ENCODE measurements around the gene YJU2.
"Not testable (repeated sequence)": the region's sequence is repeated elsewhere in the genome, so short reads cannot be mapped to it uniquely, and the experiment has no call there.

YJU2 gene

DNA sequence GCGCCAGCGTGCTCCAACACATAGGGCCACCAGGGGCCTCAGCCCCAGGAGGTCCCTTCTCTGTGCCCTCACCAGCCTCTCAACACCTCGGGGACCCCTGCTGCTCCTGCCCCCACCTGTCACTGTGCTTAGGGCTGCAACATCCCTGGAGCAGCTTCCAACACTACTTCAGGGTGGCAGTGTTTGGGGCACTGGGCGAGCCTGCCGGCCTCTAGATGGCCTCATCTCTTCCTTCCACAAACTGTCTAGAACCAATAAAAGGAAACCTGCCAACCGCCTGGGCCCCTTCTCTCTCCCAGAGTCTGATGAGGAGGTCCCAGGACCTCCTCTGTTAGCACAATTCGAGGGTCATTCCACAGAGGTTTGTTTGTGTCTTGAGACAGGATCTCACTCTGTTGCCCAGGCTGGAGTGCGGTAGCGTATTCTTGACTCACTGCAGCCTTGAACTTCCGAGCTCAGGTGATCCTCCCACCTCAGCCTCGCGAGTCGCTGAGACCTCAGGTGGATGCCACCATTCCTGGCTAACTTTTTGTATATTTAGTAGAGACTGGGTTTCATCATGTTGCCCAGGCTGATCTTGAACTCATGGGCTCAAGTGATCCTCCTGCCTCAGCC lies 22.0 kb downstream of the YJU2 start:
- no peak for DNase-seq

DNA sequence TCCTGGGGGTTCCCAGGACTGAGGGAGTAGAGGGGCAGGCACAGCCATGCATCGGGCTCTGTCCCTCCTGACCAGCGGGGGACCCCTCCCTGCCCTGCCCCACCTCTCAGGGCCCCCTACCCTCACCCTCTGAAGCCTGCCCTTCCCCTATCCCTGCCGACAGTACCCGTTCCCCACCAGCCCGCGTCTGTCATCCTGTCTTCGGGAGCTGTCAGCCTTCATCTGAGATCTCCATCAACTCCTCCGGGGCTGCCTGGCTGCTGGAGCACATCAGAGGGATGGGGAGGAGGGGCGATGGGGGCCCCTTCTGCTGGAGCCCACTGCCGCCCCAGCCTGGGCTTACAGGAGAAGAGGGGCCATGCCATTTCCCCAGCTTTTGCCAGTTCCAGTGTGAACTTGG lies 26.0 kb downstream of the YJU2 start:
- DNase-seq, result no peak

DNA sequence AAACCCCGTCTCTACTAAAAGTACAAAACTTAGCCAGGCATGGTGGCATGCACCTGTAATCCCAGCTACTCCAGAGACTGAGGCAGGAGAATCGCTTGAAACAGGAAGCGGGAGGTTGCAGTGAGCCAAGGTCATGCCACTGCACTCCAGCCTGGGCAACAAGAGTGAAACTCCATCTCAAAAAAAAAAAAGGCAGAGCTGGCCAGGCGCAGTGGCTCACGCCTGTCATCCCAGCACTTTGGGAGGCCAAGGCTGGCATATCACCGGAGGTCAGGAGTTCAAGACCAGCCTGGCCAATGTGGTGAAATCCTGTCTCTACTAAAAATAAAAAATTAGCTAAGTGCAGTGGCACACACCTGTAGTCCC lies 27.4 kb downstream of the YJU2 start:
- DNase-seq, result not testable (repeated sequence)

DNA sequence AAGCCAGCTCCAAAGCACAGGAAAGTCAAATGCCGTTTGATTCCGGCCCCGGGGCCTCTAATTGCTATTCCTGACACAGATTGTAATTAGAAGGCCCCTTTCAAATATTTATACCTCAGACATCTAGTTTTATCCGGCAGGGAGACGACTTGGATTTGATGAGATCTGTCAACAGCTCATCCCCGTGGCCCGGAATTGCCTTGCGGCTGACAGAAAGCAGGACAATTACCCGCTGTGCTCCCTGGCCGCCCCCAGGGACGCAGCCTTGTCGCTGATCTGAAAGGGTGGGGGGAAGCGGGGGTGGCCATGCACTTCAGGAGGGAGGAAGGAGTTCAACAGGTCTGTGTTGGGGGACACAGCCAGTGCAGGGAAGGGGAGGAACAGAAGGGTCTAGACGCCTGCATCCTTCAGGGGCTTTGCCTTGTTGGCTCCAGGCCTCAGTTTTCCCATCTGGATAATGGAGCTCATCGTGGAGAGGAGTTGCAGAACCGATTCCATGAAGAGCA lies 30.4 kb downstream of the YJU2 start:
- no peak for DNase-seq

DNA sequence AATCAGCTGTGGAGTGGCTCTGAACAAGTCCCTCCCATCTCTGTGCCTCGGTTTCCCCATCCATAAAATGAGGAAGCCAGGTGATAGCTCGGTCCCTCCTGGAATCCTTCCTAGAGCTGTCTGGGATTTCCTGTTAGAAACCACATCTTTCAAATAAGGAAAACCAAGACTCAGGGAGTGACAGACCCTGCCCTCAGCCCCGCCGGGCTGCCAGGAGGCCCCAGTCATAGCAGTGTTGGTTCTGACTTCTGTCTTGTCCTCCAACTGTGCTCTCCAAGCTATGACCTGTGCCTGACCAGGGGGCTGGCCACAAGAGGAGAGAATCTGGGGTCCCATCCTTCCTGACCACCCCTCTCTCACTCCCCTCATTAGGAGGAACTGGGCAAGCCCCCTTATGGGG lies 31.1 kb downstream of the YJU2 start:
- DNase-seq, result no peak

DNA sequence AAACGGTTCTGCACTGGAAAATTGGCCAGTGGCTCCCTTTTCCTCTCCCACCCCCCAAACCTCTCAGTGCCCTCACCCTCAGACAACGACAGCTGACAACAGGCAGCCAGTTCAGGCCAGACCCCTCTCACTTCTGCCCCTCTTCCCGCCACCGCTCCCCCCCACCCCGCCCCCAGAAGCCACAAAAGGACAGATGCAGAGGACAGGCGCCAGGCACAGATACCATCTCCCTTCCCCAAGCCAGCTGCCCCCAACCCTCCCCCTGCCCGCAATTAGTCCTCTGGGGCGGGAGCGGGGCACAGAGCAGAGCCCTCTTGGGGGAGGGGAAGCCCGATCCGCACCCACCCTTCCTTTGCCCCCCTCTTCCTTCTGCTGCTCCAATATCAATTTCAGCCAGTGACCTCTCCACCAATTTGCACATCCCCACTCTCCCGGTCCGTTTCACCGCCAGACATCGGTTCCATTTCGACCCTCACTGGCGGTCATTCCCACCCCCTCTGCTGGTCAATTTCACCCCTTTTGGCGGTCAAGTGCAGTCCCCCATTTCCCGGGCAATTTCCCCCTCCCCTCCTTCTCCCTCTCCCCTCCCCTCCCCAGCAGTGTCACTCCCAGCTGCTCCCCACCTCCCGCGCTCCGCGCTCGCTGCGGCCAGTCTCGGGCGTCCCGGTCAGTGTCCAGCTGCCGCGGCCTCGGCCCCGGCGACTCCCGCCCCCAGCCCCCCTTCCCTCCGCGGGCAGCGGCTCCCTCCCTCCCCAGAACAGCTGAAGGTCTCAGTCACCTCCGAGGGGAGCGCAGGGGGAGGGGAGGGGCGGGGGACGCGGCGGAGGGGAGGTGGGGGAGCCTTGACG lies 31.8 kb downstream of the YJU2 start, which contains the start of gene SHD:
Gene SHD (plus strand): TSS at position 848 of the 848 bp plus-strand sequence. CDS start 798 bp downstream, outside the sequence.
- DNase-seq, result no peak

DNA sequence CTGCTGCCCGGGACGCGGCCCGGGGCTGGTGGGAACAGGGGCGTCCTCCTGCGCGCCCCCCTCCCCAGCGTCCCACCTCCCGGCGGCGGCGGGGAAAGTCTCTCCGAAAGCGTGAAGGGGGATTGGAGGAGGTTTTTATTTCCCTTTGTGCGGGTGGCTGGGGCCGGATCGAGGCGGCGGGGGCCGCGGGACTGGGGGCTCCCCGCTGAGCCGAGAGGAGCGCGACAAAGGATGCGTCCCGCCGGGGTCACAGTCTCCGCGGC lies 32.3 kb downstream of the YJU2 start:
- DNase-seq, result no peak

DNA sequence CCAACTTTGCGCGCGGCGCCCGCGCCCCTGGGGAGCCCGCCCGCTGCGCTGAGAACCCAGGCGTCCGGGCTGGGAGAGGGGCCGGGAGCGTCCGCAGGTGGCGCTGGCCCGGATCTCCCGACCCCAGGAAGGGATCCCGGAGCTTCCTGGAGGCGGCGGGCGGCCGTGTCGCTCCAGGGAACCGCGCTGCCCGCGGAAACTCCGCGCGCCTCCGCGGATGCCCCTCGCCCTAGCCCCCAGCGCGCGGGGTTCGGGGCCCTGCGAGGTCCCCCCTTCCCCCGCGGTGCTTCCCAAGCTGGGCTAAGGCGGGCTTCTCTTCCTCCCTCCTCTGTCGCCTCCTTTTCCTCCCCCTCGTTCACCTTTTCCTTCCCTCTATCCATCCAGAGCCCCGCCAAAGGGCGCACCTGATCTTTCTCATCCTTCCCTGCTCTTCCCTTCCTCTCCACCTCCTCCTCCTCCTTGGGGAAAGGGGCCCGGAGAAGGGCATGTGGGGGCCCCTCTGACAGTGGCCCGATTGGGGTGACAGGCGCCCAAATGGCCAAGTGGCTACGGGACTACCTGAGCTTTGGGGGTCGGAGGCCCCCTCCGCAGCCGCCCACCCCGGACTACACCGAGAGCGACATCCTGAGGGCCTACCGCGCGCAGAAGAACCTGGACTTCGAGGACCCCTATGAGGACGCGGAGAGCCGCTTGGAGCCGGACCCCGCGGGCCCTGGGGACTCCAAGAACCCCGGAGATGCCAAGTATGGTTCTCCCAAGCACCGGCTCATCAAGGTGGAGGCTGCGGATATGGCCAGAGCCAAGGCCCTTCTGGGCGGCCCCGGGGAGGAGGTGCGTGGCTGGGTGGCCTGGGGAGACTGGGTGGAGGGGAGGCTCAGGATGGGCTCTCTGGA lies 32.9 kb downstream of the YJU2 start:
- no peak for DNase-seq

DNA sequence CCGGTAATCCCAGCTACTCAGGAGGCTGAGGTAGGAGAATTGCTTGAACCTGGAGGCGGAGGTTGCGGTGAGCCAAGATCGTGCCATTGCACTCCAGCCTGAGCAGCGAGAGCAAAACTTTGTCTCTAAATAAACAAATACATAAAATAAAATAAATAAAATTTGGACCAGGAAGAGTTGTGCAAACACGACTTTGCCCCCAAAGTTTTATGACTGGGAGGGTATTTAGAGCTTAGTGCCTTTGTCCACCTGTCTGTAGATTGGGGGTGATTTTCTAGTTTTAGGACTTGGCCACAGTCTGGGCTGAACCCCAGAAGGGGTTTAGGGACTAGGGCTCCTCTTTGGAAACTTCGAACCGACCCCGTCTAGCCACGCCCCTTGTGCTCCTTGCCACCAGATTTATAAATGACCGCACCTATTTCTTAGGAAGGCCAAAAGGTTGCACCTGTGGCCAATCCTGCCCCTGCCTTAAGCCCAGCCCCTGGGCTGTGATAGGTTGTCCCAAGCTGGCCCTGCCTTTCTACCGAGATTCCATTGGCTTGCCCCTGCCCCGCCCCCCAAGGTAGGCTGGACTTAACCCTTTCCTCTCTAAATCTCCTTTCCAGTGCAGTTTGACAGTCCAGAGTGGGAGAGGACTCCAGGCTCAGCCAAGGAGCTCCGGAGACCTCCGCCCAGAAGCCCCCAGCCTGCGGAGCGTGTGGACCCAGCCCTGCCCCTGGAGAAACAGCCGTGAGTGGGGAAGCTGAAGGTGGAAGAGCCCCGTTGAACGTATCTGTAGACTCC lies 37.5 kb downstream of the YJU2 start:
- DNase-seq, result no peak

DNA sequence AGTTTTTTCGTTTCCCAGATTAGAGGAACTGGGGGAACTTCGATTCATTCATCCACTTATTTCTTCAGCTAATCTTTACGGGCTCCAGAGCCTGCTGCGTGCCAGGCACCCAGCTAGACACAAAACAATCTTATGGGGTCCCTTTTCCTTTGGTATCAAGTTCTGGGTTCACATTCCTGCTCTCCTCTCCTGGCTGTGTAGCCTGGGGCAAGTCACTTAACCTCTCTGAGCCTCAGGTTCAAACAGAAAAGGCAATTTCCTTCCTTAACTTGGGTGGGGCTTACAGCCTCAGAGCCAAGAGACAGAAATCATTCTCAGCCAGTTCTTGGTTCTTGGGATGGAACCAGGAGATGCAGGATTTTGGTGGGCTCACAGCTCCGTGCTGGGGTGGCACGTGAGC lies 38.1 kb downstream of the YJU2 start:
- no peak for DNase-seq

DNA sequence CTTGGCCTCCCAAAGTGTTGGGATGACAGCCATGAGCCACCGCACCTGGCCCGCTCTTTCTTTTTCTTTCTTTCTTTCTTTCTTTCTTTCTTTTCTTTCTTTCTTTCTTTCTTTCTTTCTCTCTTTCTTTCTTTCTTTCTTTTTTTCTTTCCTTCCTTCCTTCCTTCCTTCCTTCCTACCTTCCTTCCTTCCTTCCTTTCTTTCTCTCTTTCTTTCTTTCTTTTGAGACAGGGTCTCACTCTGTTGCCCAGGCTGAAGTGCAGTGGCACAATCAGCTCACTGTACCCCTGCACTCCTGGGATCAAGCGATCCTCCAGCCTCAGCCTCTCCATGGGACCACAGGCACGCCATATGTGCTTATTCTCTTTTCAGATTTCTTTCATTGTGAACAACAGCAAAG lies 39.3 kb downstream of the YJU2 start:
- DNase-seq, result not testable (repeated sequence)

DNA sequence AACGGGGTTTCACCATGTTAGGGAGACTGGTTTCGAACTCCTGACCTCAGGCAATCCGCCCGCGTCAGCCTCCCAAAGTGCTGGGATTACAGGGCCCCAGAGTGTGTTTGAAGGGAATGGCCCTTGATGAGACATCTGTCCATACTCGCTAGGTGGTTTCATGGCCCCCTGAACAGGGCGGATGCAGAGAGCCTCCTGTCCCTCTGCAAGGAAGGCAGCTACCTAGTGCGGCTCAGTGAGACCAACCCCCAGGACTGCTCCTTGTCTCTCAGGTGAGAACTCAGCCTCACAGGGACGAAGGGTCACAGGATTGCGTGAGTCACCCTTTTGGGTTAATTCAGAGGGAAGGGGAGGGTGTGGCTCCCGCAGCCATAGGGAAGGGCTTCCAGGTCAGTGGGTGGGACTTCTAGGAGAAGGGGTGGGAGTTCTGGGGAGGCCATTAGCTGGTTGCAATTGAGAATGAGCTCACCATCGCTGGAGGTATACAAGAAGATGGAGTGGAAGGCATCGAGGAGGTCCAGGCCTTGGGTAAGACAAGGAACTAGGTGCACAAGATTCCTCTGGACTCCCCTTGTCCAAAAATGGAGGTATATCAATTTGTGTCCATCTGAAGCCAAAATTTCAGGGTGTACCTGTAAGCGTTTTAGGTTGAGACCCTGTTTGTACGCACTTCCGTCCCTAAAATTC lies 41.4 kb downstream of the YJU2 start:
- no peak for DNase-seq

DNA sequence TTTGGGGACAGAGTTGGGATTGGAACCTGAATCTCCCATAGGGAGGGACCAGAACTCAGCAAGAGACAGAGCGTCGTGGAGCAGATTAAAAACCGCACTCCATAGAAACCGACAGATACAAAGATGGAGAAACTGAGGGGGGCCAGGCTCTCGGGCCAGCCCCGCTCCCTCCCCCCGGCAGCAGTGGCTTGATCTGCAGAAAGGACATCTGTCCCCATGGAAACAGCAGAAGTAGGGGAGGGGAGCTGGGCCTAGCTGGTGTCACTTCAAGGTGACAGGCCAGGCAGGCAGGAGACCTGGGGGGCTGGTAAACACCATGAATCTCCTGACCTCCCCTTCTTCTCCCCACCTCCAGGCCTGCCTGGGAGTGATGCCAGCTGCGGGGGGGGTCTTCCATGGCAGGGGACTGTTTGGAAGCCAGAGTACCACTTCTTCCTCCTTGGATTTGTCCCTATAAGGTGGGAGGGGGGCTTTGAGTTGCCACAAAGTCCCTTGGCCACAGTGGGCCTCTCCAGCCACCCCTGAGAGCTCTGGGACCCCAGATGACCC lies 44.4 kb downstream of the YJU2 start:
- DNase-seq, result no peak

DNA sequence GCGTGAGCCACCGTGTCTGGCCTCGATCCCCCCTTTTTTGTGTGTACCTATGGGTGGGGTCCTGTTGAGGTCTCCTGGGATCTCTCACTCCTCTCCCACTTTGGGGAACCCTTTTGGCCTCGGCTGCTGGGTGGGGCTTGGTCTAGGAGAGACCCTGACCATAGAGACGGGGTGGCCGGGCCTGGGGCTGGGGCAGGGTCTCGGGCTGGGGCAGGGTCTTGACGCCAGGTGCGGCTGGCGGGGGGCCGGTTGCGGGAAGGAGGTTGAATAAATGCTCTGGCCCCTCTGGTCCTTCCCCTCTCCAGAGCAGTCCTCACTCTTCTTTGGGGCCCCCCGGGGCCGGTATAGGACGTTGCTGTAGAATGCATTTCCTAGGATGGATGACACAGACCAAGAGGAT lies 45.6 kb downstream of the YJU2 start:
- DNase-seq, result no peak

DNA sequence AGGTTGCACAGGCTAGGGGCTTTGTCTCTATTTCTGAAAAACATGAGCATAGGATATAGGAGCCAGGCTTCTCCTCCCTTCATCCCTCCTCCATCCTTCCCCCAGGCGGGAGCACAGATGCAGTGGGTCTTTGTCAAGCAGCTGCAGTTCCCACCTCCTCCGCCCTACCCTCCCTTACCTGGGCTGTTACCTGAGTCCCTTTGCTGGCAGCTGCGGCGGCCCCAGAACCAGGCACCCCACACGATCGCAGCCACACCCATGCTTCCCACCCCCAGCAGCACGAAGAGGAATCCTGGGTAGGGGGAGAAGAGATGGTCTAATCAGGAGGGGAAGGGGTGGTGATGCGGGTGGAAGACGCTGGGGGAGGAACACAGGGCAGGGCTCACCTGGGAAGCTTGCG lies 47.5 kb downstream of the YJU2 start:
- DNase-seq, result no peak

DNA sequence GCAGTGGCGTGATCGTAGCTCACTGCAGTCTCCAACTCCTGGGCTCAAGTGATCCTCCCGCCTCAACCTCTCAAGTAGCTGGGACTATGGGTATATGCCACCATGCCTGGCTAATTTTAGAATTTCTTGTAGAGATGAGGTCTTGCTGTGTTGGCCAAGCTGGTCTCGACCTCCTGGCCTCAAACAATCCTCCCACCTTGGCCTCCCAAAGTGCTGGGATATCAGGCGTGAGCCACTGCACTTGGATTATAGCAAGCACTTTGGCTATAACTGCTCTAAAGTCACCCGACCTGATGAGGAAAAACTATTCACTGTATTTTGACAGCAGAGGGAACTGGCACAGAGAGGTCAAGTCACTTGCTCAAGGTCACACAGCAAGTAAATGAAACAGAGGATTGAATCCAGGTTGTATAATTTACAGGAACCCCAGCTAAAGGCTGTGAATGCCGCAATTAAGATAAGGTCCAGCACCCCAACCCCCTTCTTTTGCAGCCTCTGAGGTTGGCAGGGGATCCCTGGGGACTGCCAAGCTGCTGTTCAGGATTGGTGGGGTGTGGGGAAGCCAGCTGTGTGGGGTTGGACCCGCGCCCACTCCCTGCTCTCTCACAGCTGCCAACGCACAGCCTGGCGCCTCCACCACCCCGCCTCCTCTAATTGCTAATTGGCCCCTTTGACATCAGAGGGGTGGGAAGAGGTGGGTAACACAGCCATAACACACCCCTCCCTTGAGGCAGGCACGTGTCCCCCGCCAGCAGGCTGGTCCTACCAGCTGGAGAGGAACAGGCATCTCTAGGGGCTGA lies 49.3 kb downstream of the YJU2 start:
- DNase-seq, result no peak

DNA sequence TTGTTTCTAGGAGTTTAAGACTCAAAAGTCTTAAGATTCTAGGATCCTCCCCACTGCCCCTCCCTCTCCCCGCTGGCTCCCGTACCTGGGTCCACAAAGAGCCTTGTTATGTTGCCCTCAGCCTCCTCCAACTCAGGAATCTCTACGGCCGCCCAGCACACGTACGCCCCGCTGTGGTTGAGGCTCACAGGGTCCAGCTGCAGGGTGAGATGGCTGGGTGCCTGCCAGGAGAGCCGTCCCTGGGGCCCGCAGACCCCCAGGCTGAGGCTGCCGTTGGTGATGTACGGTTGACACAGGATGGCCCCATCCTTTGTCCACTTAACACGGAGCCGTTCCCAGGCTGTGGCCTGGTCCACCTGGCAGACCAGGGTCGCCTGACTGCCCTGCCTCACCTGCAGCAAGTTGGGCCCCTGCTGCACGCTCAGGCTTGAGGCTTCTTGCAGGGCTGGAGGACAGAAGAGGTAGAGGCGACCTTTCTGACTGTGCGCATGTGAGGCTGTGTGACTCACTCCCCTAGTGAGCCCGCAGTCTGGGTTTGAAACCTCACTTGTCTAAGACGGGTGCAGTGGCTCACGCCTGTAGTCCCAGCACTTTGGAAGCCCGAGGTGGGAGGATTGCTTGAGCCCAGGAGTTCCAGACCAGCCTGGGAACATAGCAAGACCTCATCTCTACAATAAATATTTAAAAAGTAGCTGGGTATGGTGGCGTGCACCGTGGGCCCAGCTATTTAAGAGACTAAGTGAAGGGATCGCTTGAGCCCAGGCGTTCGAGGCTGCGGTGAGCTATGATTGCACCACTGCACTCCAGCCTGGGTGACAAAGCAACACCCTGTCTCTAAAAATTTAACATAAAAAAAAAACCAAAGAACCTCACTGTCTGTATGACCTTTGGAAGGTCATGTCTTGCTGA lies 51.3 kb downstream of the YJU2 start:
- DNase-seq, result no peak

DNA sequence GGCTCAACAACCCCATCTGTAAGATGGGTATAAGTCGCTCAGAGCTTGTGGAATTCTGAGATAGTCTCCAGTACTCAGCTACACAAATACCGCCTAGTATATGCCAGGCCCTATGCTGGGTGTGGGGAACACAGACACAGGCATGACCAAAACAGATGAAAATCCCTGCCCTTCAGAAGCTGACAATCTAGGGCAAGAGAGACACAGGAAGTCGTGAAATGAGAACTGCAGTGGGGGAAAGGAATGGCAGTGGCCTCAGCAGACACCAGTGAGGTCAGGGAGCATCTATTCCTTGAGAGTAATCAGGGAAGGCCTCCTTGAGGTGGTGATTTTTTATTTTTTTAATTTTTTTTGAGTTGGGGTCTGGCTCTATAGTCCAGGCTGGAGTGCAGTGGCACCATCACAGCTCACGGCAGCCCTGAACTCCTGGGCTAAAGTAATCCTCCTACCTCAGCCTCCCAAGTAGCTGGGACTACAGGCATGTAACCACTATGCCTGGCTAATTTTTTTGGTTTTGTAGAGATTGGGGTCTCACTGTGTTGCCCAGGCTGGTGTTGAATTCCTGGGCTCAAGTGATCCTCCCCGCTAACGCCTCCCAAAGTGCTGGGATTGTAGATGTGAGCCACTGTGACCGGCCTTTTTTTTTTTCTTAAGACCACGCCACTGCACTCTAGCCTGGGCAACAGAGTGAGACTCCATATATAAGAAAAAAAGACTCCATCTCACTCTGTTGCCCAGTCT lies 52.1 kb downstream of the YJU2 start:
- DNase-seq, result no peak

DNA sequence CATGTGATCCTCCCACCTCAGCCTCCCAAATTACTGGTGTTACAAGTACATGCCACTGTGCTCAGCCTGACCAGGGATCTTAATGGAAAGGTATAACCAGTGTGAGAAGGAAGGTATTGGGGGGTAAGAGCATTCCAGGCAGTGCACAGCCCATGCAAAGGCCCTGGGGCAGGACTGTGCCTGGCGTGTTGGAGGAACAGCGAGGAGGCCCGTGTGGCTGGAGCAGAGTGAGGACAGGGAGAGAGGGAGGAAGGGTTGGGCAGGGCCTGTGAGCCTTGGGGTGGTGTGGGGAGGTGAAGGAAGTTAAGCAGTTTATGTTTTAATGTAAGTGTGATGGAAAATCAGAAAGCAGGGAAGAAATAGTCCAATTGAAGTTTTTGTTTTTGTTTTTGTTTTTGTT lies 53.7 kb downstream of the YJU2 start:
- no peak for DNase-seq

Measured in GOT3 (cell line).